GM19193 (cell line): ENCODE results near the gene TTC16.

Source experiments
- POLR2A ChIP-seq: IDR thresholded peaks from 4 replicates; pipeline ENCODE4 v1.6.1; 2011; ENCODE audit not compliant: insufficient read depth, insufficient read length; ENCODE audit errors: extremely low read depth

TTC16 gene

GRCh38 chr9:127776195-127776923, 60.5 kb downstream of the TTC16 start:
- peak; percentile 46 for TF ChIP-seq POLR2A

- TF ChIP-seq POLR2A, result no peak
Observed at GRCh38 chr9:127776924-127777289, 61.0 kb downstream of the TTC16 start.

- no peak for TF ChIP-seq POLR2A
Observed at GRCh38 chr9:127777368-127777980, 61.6 kb downstream of the TTC16 start.

GRCh38 chr9:127778280-127779135, 62.6 kb downstream of the TTC16 start, which contains the start of gene SH2D3C:
Gene SH2D3C (minus strand): TSS chr9:127778666. CDS start chr9:127778627, 39 bp downstream.
- TF ChIP-seq POLR2A, result peak; percentile 64

GRCh38 chr9:127779136-127779981, 63.5 kb downstream of the TTC16 start:
- TF ChIP-seq POLR2A, result peak; percentile 39

GRCh38 chr9:127780126-127780885, 64.4 kb downstream of the TTC16 start:
- no peak for TF ChIP-seq POLR2A
